Esophagus squamous epithelium (tissue), 4 donors: ENCODE data around the gene KRT2.

Experiments
- CTCF ChIP-seq, 6 experiments: fragments of 450-650 bp in 4 of 6; fragments of 200-600 bp in 2 of 6; sonication (generic) in 2 of 6; IDR thresholded peaks; one replicate each; pipeline ENCODE4 v1.5.1; 2016 to 2019; ENCODE audit warnings: antibody characterized with exemption in 6 of 6, mild to moderate bottlenecking in 4 of 6, moderate library complexity in 4 of 6
- POLR2A ChIP-seq, 4 donors: fragments of 450-650 bp; IDR thresholded peaks; one replicate each; pipeline ENCODE4 v1.6.1; 2017; ENCODE audit warnings: antibody characterized with exemption in 4 of 4, mild to moderate bottlenecking in 4 of 4, moderate library complexity in 3 of 4

- TF ChIP-seq CTCF (IDR thresholded peaks at IDR 0.05) (no peak), POLR2A (IDR thresholded peaks at IDR 0.05) (no peak)
Observed at GRCh38 chr12:52628841-52629240, 23.2 kb downstream of the KRT2 start.
